ENCODE data around the gene SUV39H1. TPM values are rescaled to one million over a fixed set of nuclear protein-coding genes. Genes with fewer than 3 reads are reported as not detected.
"Not testable (repeated sequence)": the region's sequence is repeated elsewhere in the genome, so short reads cannot be mapped to it uniquely, and the experiment has no call there.

The SUV39H1 gene
- total RNA-seq, 2 donors from 2014 or later = 3.6 to 3.8 TPM

DNA sequence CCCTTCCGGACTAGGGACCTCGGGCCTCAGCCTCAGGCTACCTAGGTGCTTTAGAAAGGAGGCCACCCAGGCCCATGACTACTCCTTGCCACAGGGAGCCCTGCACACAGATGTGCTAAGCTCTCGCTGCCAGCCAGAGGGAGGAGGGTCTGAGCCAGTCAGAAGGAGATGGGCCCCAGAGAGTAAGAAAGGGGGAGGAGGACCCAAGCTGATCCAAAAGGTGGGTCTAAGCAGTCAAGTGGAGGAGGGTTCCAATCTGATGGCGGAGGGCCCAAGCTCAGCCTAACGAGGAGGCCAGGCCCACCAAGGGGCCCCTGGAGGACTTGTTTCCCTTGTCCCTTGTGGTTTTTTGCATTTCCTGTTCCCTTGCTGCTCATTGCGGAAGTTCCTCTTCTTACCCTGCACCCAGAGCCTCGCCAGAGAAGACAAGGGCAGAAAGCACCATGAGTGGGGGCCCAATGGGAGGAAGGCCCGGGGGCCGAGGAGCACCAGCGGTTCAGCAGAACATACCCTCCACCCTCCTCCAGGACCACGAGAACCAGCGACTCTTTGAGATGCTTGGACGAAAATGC lies 13.0 kb upstream of the SUV39H1 start, which contains the start of gene WAS:
Gene WAS, plus strand, starts transcription at position 389 of the 572 bp plus-strand sequence. Its CDS starts 55 bp downstream, at position 444.
- no peak for DNase-seq

DNA sequence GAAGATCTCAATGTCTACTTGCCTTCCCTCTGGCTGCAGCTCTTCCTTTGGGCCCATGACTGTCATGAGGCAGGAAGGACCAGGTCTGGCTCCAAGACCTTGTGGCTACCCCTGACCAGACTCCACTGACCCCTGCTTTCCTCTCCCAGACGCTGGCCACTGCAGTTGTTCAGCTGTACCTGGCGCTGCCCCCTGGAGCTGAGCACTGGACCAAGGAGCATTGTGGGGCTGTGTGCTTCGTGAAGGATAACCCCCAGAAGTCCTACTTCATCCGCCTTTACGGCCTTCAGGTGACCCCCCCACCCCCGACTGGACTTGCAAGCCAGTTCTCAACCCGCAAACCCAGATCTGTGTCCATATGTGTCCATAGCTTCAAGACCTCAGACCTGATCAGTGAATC lies 12.4 kb upstream of the SUV39H1 start:
- ATAC-seq (no peak), DNase-seq (no peak)
- intact Hi-C loops (cut with DNase I) = no loop called here

More for the DNA sequence above, 13.0 kb upstream of the SUV39H1 start, which contains the start of gene WAS:
- ATAC-seq = peak; percentile 61 to 65
- intact Hi-C loops (cut with DNase I) = no loop called here

DNA sequence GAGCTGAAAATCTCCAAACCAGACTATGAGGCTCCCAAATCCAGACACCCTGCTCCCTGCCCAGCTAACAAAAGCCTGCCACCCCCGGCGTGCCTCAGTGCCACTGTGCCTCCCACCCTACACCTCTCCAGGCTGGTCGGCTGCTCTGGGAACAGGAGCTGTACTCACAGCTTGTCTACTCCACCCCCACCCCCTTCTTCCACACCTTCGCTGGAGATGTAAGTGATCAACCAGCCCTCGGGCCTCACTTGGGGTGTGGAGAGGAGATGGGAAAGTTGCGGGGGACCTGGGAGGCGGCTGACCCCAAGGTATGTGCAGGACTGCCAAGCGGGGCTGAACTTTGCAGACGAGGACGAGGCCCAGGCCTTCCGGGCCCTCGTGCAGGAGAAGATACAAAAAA lies 11.1 kb upstream of the SUV39H1 start:
- DNase-seq = no peak
- intact Hi-C loops (cut with DNase I) = no loop called here
- ATAC-seq = no peak

DNA sequence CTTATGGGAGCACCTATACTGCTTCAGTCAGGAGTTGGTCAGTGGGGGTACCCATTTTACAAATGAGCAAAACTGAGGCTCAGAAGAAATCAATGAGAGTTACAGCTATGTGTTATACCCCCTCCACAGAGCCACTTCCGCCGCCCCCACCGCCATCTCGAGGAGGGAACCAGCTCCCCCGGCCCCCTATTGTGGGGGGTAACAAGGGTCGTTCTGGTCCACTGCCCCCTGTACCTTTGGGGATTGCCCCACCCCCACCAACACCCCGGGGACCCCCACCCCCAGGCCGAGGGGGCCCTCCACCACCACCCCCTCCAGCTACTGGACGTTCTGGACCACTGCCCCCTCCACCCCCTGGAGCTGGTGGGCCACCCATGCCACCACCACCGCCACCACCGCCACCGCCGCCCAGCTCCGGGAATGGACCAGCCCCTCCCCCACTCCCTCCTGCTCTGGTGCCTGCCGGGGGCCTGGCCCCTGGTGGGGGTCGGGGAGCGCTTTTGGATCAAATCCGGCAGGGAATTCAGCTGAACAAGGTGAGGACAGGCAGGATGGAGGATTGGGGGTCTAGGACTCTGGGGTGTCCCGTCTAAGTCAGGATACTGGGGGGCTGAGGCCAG lies 7.9 kb upstream of the SUV39H1 start:
- DNase-seq (no peak), ATAC-seq (no peak)
- intact Hi-C loops (cut with DNase I) = no loop called here

DNA sequence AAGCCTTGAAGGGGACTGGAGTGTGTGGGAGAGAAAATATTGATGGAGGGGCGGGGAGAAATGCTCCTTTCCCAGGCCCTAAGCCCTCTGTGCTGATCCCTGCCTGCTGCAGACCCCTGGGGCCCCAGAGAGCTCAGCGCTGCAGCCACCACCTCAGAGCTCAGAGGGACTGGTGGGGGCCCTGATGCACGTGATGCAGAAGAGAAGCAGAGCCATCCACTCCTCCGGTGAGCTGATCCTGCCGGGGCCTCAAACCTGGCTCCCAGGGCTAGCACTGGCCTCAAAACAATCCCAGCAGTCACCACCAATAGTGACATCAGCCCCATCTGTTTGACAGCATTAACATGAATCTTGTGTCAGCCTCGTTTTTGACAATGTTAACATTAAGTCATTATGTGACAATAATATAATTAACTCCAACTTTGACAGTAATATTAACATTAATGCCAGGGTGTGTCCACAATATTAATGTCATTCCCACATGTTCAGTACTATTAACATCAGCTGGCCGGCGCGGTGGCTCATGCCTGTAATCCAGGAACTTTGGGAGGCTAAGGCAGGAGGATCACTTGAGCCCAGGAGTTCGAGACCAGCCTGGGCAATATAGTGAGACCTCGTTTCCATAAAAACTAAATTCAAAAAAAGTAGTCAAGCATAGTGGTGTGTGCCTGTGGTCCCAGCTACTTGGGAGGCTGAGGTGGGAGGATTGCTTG lies 7.2 kb upstream of the SUV39H1 start:
- DNase-seq (no peak), ATAC-seq (no peak)

DNA sequence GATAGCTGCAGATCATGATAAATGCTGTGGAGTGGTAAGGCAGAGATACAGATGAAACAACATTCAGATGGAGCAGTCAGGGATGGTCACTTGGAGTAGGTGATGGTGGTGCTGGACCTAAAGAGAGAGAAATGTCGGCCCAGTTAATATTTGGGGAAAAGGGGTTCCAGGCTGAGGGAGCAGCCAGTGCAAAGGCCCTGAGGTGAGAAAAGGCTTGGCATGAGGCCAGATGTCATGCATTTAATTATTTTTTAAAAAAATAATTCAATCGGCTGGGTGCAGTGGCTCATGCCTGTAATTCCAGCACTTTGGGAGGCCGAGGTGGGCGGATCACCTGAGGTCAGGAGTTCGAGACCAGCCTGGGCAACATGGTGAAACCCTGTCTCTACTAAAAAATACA lies 4.8 kb upstream of the SUV39H1 start:
- ATAC-seq; intact Hi-C loops (cut with DNase I); DNase-seq: not testable (repeated sequence)

More for the DNA sequence above, 7.2 kb upstream of the SUV39H1 start:
- intact Hi-C loops (cut with DNase I) = no loop called here

DNA sequence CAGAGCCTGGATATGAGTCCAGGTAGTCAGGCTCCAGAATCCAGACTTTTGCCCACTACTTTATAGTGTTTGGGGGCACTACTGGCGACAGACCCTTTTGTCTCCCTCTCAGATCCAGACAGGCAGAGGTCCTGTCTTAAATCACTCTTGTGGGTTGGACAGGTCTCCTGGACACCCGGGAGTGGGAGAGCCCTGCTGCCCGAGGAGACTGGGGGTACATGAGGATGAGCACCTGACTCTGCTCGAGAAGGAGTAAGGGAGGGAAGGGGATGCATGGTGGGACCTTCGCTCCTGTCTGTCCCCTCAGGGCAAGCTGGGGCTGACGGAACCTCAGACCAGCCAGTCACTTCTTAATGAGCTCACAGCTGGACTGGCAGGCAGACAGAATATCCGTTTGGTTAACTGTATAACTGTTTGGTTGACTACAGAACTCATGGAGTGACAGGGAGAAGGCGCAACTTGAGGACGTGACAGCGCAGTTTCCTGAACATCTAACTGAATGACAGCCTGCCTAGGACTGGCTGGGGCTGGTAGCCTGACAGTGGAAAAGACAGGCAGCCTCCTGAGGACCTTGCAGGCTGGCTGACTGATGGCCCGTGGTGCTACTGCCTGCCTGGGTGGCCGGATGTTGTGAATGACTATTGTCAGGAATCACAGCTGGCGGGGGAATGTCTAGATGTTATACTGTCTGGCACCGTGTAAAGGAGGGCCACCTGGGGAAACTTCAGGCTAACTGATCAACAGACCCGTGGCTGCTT lies 1.6 kb upstream of the SUV39H1 start:
- DNase-seq (no peak), ATAC-seq (no peak)
- intact Hi-C loops (cut with DNase I) = no loop called here

DNA sequence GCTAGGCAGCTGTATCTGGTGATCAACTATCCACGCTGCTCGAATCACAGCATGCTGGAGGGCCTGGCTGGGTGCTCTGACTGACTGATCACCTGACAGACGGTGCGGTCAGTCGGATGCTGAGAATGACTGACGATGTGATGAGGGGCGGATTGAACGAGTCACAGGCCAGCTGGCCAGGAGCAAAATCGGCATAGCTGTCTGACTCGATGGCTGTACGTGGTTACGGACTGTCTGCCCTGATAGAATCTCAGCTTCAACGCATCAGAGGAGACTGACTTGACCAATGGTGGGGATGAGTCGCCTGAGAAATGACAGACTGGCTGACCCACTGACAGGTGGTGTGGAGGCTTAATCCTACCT lies 1.0 kb upstream of the SUV39H1 start:
- ATAC-seq = peak in 1 of 2 donors; percentile 3
- intact Hi-C loops (cut with DNase I) = no loop called here

DNA sequence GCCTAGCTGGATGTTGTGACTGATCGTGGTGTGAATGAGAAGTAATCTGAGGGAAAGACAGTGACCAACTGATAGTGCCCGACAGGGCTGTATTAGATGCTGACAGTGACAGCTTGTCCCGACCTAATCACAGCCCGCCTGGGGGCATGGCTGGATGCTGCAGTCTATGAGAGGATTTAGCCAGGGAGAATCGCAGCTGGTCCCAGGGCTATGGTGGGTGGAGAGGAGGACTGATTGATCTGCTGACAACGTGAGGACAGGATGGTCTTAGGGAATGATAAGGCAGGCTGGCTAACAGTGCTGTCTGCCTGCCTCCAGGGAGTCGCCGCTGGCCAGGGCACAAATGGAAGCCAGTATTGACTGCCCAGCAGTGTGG lies 621 bp upstream of the SUV39H1 start:
- DNase-seq = no peak
- intact Hi-C loops (cut with DNase I) = no loop called here
- ATAC-seq = peak; percentile 12 to 17

More for the DNA sequence above, 1.0 kb upstream of the SUV39H1 start:
- DNase-seq = no peak

DNA sequence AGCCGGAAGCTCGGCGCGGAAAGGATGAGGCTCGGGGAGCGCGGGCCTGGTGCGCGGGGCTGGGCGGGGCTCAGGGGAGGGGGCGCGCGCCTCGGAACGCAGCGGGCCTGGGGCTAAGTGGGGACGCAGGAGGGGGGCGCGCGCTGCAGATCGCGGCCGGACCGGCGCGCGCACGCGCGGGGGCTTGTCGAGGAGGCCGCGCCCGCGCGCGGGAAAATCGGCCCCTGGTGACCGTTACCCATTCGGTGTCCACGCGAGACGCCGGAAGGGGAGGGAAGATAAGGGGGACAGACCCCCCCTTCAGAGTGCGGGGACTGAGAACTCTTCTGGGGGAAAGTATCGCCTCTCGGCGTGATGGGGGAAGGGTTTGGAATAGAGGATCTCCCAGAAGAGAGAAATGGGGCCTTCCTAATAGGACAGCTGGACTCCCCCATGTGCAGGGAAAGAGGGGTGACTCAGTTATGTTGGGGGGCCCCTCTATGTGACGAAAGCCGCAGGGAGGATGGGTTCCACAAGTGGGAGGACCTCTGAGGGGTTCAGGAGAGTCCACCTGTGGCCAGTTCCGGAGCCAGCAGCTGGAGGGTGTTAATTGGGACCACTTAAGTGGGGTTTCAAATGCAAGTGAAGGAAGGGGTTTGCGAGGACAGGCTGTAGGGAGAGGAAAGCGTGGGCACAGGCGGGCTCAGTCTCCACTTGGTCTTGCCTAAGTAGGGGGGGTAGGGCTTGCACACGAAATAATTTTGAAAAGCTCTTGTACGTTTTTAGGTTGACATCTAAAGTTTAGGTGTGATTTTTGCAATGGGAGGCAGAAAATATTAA lies 584 bp downstream of the SUV39H1 start:
- ATAC-seq (no peak), DNase-seq (no peak)
- intact Hi-C loops (cut with DNase I) = no loop called here

DNA sequence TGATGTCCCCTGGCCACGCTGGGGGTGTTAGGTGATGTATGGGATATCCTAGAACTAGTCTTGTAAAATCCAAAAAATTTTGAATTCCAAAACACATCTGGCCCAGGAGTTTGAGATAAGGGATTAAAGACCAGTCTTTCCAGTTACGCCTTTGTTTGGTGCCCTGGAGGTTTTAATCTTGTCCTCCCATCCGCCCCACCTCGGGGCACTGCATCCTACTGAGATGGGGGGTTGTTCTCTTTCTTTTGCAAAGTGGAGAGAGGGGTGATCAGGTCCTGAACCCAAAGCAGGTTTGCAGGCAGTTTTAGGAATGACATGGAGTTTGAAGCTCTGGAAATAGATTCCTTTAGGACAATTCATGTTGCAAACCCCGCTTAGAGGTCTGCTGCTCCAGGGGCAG lies 1.8 kb downstream of the SUV39H1 start:
- DNase-seq = no peak
- ATAC-seq = no peak
- intact Hi-C loops (cut with DNase I) = no loop called here

DNA sequence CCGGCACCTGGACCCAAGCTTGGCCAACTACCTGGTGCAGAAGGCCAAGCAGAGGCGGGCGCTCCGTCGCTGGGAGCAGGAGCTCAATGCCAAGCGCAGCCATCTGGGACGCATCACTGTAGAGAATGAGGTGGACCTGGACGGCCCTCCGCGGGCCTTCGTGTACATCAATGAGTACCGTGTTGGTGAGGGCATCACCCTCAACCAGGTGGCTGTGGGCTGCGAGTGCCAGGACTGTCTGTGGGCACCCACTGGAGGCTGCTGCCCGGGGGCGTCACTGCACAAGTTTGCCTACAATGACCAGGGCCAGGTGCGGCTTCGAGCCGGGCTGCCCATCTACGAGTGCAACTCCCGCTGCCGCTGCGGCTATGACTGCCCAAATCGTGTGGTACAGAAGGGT lies 3.7 kb downstream of the SUV39H1 start:
- intact Hi-C loops (cut with DNase I) = no loop called here
- ATAC-seq = no peak
- DNase-seq = no peak

DNA sequence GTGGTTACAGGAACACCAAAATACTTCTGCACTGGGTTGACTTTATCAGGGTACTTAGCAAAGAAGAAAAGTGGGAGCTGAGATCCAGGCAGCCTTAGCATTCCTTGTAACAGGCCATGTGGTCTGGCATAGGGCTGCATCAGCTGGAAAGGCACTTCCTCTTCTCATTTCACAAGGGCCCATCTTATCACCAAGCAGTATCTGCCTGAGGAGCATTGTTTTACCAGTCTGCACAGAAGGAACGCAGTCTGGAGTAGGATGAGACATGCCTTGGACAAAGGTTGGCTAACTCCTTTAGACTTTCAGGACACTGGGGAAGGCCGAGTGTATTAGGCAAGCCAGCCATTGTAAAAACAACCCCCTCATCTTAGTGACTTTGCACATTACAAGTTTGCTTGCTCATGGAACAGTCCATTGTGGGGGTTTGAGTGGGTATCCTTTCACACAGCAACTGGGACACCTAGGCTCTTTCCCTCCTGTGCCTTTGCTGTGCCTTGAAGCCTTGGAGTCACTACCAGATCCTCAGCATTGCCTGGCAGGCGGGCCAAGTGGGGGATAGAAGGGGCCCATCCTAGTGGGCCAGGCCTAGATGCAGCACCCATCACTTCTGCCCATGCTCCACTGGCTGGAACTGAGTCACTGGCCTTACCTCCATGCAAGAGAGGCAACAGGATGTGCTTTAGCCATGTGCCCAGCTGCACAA lies 4.6 kb downstream of the SUV39H1 start:
- intact Hi-C loops (cut with DNase I) = no loop called here
- no peak for DNase-seq
- no peak for ATAC-seq

DNA sequence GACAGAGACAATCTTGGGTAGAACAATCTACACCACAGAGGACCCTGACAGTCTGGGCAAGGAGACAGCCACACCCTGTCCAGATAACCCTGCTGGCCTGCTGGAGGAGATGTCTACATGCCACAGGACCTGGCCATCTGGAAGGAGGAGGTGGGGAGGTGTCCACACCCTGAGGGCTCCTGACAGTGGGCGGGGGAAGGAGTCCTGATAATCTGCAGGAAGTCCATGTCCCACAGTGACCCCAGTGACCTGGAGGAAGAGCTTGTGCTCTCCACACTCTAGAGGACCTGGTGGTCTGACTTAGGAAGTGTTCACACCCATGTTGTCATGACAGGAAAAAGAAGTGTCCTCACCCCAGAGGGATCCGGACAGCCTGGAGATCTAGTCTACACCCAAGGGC lies 5.5 kb downstream of the SUV39H1 start:
- intact Hi-C loops (cut with DNase I) = no loop called here
- DNase-seq (no peak), ATAC-seq (no peak)

DNA sequence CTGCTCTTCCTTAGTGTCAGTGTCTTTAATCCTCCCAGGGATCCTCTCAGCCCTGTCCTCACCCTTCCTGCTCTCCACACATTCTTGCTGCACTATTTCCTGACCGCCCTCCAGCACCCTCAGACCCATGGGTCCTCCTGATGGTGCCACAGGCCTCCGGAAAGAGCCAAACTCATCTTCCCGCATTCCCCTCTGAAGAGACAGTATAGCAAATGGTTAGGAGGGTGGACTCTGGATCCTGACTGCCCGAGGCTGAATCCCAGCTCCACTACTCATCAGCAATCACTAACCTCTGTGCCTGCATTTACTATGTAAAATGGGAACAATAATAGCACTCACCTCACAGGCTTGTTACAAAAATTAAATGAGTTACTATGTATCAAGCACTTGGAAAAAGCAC lies 6.2 kb downstream of the SUV39H1 start:
- DNase-seq = no peak
- intact Hi-C loops (cut with DNase I) = no loop called here
- ATAC-seq = no peak

DNA sequence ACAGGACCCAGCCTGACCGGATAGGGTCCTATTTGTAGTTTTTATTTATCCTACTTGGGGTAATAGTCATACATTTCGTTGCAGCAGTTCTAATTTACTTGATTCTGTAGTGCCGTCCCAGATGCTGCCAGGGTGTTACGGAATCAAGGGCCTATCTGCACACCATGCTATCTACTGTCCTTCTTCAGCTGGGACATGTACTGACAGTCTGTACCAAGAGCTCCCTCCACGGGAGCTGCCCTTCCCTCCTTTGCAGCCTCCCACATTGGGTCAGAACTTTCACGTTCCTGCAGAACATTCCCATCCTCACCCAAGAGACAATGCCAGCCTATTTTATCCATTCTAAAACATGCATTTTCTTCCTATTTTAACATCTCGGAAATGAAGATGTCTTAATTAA lies 6.7 kb downstream of the SUV39H1 start:
- intact Hi-C loops (cut with DNase I) = no loop called here
- DNase-seq (no peak), ATAC-seq (peak in 1 of 2 donors; percentile 78)

DNA sequence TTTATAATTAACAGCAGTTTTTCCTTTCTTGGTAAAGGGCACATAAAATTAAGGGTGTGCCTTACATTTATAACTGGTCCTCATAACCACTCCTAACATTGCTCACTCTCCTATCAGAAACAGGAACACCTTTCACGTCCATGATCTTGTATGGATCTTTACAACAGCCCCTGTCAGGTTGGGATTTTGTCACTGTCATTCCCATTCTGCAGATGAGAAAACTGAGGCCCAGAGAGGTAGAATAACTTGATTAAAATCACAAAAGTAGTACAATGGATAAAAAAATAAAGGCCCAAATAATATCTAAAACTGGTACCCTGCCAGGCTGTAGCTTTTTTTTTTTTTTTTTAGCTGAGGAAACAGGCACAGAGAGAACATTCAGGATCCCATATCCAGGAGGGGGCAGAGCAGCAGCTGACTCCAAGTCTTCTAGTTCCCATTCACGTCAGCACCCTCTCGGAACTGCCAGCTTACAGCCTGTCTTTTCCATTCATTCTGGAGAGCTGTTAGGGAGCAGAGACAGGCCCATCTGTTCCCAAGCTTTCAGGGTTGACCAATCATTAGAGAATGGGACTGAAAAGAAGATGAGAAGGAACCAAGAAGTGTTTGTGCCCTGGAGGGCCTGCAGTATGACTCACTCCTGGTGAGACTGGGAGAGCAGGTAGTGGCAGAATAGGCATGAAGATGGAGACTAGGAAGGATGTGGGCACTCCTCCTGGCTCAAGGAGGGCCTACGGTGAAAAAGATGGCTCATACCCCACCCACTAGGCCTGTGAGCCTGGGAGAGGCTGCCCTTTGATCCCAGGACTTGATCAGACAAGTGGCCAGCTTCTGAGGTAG lies 7.3 kb downstream of the SUV39H1 start:
- ATAC-seq (peak; percentile 50 to 53), DNase-seq (no peak)
- intact Hi-C loops (cut with DNase I) = no loop called here

DNA sequence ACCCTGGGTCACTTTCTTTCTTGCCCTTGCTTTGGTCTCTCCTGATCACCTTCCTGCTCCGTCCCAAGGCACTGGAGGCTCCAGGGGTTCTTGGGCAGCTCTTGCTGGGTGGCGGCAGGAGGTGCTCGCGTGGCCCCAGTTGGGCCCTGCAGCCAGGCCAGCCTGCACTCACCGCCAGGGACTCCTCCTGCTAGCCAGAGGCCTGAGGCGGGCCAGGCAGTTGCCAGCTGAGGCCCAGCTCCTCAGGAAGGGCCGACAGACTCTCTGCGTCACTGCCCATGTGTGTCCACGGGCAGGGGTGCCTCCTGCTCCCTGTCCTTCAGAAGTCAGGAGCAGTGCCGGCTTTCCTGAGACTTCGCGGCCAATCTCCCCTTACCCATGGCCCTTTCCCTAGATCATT lies 9.3 kb downstream of the SUV39H1 start:
- ATAC-seq (no peak), DNase-seq (no peak)
- intact Hi-C loops (cut with DNase I) = no loop called here
